Fibroblast of skin of left biceps (primary cell): ENCODE results near the gene ACSBG1.

Experiments used
- DNase-seq, 2 experiments: peaks; one replicate each; pipeline ENCODE4 v3.0.0-alpha.2; 2013; ENCODE audit warnings: low read depth in 2 of 2

The ACSBG1 gene

GRCh38 chr15:78222745-78223395 lies 11.5 kb downstream of the ACSBG1 start:
- DNase-seq, result no peak

DNA sequence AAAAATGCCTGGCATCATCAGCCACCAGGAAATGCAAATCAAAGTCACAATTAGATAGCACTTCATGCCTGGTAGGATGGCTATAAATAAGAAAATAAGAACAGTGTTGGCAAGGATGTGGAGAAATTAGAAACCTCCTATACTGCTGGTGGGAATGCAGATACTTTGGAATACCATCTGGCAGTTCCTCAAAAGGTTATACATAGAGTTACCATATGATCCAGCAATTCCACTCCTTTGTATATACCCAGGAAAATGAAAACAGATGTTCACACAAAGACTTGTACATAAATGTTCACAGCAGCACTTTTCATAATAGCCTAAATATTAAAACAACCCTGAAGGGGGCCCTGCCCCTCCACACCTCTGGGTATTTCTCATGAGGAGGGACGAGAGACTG lies 13.7 kb downstream of the ACSBG1 start:
- DNase-seq, result no peak

DNA sequence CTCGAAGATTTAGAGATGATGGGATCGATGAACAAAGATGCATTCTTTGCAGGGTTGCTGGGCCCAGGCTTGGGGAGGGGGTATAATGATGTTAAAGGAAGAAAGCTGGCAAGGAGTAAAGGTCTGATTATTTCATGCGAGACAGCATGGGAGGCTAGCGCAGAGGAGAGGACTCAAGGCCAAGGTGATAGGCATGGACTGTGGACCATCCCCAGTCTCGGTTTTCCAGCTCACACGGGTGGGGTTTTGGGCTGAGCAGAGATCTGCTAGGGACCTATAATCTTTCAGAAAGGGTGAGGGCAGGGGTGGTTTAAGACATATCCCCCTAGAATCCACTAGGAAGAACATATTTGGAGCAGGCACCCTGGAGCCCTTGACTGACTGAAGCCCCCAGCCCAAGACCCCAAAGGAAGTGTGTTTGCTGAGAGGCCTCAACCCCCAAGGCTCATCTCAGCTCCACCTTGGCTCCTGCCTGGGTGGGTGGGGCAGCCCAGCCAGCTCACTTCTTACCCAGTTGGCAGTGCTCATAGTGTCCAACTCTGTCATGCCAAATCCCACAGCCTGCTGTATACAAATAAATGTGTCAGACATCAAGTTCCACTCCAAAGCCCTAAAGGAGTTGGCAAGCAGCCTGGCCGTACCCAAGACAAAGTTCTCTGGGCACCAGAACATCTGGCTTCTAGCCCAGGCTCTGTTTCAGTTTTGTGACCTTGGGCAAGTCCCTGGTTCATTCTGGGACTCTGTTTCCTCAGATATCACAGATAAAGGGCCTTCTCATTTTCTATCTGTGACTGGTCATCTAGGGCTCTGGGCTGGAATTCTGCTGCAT lies 17.9 kb downstream of the ACSBG1 start:
- DNase-seq, result no peak

GRCh38 chr15:78213956-78214355 lies 20.4 kb downstream of the ACSBG1 start:
- DNase-seq, result no peak

GRCh38 chr15:78213425-78213750 lies 21.0 kb downstream of the ACSBG1 start:
- no peak for DNase-seq

DNA sequence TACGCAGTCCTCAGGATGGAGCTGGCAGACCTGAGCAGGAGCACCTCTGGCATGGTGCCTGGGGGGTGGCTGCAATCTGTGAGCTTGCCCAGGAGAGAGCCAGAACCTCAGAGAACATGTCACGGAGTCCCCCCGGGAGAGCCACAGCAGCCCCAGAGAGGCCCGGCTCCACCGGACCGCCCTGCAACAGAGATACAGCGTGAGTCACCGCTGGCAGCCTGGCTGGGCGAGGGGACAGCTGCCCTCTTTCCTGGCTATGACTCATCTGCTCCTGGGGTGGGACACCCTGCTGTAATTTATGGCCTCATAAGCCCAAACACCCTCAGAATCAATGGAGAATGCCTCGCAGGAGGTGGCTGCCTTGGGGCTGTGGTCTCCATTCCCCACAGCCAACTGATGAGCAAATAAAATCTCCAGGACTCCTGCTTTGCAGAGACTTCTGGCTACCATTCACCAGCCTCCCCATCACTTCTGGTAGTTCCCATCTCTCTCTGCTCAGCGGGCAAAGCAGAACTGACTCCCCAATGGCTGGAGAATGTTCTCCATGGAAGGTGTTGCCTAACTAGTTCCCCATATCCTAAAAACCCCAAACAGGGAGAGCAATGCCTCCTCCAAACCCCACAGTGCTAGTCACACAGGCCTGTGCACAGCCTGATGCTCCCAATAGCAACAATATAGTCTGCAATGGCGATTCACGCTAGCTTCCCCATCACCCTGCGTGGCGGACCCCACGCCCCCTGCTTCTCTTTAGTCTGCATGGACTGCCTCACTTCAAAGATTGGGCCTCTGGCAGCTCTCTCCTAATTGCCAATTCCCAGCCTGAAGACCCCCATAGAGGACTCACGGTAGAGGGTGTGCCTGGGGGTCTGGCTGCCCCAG lies 21.6 kb downstream of the ACSBG1 start:
- no peak for DNase-seq

GRCh38 chr15:78212008-78212407 lies 22.4 kb downstream of the ACSBG1 start:
- no peak for DNase-seq

DNA sequence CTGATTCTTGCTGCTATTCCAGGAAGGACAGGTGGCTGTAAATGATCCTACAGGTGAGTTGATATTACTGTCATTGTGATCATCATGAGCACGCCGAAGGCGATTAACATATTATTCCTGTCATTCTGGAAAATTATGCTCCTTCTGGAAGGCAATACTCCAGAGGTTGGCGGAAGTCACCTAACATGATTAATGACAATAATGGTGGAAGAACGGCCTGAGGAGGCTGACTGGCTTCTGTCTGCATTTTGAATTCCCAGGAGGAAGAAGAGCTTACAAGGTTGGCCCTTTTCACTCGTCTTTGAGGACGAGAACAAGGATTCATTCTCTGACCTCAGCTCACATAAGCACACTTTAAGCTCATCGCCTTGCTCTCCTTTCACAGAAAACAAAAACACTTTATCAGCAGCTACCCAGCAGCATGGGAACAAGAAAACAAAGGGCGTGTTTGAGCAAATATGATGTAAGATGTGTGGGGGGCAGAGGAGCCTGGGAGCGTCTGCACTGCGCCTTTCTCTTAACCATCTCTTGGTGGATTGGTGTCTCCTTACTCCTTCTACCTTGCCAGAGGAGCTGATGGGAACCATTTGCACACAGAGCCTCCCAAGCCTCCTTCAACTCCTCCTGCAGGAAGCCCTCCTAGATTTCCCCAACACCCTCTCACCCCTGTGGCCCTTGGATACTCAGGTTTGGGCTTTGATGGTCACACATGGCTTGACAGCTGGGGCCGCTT lies 23.0 kb downstream of the ACSBG1 start:
- DNase-seq, result no peak

GRCh38 chr15:78210349-78210717 lies 24.0 kb downstream of the ACSBG1 start:
- DNase-seq, result no peak

GRCh38 chr15:78209646-78210348 lies 24.6 kb downstream of the ACSBG1 start:
- DNase-seq, result no peak

GRCh38 chr15:78208887-78209645 lies 25.3 kb downstream of the ACSBG1 start:
- no peak for DNase-seq

GRCh38 chr15:78208341-78208844 lies 26.0 kb downstream of the ACSBG1 start:
- no peak for DNase-seq

DNA sequence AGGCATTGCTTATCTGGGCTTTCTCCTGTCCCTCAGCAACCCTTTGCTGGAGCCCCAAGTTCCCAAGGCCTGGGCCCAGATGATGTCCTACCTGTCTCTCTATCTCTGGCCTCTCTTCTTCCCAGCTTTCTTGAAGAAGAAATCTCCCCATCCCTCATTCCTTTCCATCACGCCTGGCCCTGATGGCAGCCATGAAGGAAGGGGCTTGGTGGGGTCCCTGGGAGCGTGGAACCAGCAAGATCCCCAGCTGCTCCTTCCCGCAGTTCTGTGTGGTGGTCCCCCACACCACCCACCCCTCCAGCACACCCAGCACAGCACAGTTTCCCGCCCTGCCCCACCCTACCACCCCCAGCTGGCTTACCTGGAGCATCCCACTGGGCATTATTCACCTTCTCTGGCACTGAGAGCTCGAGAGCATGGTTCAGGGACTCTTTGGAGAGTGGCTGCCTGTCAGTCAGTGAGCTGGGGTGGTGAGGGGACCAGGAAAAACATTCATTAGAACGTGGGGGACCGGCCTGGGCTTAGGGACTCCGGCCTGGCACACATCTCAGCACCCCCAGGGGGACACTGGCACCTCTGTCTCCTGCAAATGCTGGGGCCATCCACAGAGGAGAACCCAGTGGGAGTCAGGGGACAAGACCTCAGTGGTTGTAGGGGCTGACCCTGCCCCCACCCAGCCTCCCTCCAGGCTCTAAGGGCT lies 26.6 kb downstream of the ACSBG1 start:
- DNase-seq, result no peak

- no peak for DNase-seq
Measured at GRCh38 chr15:78207110-78207458, 27.3 kb downstream of the ACSBG1 start.

DNA sequence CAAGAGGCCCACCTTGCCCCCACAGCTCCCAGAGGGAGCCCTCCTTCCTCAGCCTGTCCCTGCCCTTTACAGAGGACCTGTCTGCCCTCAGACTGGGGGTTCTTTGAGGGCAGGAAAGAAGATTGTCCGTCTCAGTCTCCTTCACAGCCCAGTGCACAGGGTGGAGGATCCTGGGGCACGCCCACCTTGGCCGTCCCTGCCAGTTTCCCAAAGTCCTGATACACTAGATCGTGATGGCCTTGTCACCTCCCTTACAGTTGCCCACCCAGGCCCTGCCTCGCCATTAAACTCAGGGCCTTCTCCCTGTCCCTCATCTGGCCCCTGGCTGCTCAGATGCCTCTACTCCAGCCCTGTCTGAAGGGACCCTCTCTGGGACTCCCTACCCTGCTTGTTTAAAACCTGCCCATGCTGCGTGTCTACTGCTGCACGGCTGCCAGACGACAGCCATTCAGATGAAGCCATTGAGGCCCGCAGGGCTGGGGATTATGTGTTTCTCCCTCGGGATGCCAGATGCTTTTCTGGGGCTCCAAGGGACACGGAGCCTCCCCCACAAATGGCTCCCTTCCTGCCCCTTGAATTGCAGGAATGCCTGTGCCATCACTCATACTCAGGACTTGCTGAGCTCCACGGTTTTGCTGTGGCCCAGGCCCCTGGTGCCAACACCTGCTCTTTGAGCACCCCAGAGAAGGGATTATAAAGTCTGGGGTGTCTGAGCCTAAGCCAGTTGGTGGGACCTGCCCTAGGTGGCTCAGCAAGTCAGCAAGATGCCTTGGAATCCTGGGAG lies 27.8 kb downstream of the ACSBG1 start:
- DNase-seq, result no peak

DNA sequence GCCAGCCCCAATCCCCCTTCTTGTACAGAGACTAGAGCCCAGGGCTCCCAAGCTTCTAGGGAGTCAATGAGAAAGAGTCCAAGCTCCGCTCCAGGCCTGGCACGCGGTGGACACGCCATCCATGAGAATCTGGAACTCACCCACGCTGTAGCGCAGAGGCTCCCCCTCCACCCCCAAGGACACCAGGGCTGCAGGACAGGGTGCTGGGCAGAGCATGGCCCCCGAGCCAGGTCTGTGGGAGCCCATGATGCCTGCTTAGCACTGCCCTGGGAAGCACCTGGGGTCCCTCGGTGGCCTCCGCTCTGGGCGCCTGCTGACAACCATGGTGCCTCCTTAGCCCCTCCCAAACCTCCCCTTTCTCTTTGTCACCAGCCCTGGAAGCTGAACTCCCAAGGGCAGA lies 28.5 kb downstream of the ACSBG1 start:
- DNase-seq, result no peak

- no peak for DNase-seq
Measured at GRCh38 chr15:78205337-78205736, 29.0 kb downstream of the ACSBG1 start.

DNA sequence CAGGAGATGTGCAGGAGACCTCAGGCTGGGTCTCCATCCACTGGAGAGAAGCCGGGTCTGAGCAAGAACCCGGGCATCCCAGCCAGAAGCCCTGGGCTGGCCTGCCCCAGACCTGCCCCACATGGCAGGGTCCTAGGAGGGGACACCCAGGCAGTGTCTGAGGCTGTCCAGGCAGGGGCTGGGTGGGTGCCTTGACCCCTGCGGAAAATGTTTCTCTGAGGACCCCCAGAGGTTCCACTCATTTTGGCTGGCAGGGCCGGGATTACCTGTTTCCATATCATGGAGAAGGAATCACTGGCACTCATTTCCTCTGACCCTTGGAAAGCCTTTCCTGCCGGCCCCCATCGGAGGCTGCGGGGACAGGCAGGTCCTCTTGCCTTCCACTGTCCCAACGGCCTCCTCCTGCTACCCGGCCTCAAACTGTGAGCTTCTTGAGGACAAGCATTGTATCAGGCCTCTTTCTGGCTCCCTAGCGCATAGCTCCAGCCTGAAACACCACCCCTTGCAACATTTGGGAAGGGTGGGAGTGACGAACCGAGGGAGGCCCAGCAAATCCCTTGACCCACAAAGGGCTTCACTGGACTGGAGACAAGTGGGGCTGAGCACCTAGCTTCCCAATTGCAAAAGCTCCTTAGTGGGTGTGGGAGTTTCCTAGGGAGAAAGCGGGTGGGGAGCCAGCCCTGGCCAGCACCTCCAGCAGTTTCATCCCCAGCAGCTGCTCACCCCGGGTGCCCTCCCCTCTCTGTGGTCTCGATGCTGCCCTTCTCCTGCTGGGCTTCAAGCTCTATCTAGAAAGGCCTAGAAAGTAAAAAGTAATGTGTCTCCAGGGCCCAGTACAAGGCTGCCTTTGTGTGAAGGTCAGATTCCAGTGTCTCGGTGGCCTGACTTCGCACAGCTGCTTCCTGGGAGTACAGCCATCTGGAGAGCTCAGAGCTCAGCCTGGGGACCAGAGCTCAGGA lies 29.7 kb downstream of the ACSBG1 start:
- no peak for DNase-seq
